ENCODE data around the gene ART5. TPM values are rescaled to one million over a fixed set of nuclear protein-coding genes. Genes with fewer than 3 reads are reported as not detected.
A peak's percentile ranks its signal among the peaks of the same experiment; 100 is the strongest.

Gene ART5
- total RNA-seq, 1 experiment from 2014 or later: 1.1 TPM

GRCh38 chr11:3684819-3685172 lies 43.0 kb upstream of the ART5 start:
- Histone ChIP-seq H3K9me3 (no peaks in the 10 kb centered on the region), H3K36me3 (ENCODE audit: control insufficient read depth, insufficient read depth, low read length) (peaks cover 6% of the 10 kb centered on the region), H3K4me1 (no peaks in the 10 kb centered on the region), H3K4me3 (ENCODE audit: low read depth, low read length) (no peak overlapping the region), H3K27me3 (replicated peaks; ENCODE audit: control insufficient read depth, insufficient read depth, low read length) (no peaks in the 10 kb centered on the region)
- CTCF ChIA-PET: interaction anchor here (1.4 kb wide), 1 partner anchor 124 kb away, joined by 7 read pairs; the partner anchor contains the start of gene PGAP2
- Mint-ChIP-seq H3K27ac (ENCODE audit: unreplicated experiment) (no peak overlapping the region), H3K4me1 (ENCODE audit: low read depth, unreplicated experiment) (no peaks in the 10 kb centered on the region), H3K27me3 (ENCODE audit: insufficient read depth, unreplicated experiment) (no peaks in the 10 kb centered on the region), H3K9me3 (ENCODE audit: unreplicated experiment) (no peaks in the 10 kb centered on the region), H3K4me3 (ENCODE audit: unreplicated experiment) (no peak overlapping the region), H3K36me3 (ENCODE audit: insufficient read depth, unreplicated experiment) (peaks cover 93% of the 10 kb centered on the region)
- intact Hi-C loops (cut with micrococcal nuclease; ENCODE audit: unreplicated experiment): no loop called here
- no TSS peak for BruUV-seq (replicated peaks)
- DNase-seq: no peak
- no peak for TF ChIP-seq CTCF (IDR thresholded peaks at IDR 0.05; ENCODE audit: insufficient read depth in 1 of 2, low read depth in 1 of 2, low read length in 1 of 2, severe bottlenecking in 1 of 2, unreplicated experiment in 1 of 2)
- POLR2A ChIA-PET: no interaction called here

- H3K27ac Mint-ChIP-seq (ENCODE audit: unreplicated experiment): no peak overlapping the region
- peaks cover 5% of the 10 kb centered on the region for H3K36me3 ChIP-seq (ENCODE audit: control insufficient read depth, insufficient read depth, low read length)
- ChIA-PET POLR2A (no interaction called here), CTCF (interaction anchor here (1.0 to 1.4 kb wide), 2 partner anchors 10 to 125 kb away, joined by 4 to 7 read pairs; partner anchors contain the start of gene PGAP2)
- H3K4me1 ChIP-seq: no peaks in the 10 kb centered on the region
- TF ChIP-seq CTCF (IDR thresholded peaks at IDR 0.05; ENCODE audit: insufficient read depth in 1 of 2, low read depth in 1 of 2, low read length in 1 of 2, severe bottlenecking in 1 of 2, unreplicated experiment in 1 of 2): no peak
- H3K9me3 Mint-ChIP-seq (ENCODE audit: unreplicated experiment): no peaks in the 10 kb centered on the region
- no peaks in the 10 kb centered on the region for H3K27me3 Mint-ChIP-seq (ENCODE audit: insufficient read depth, unreplicated experiment)
- H3K36me3 Mint-ChIP-seq (ENCODE audit: insufficient read depth, unreplicated experiment): peaks cover 93% of the 10 kb centered on the region
- BruUV-seq (replicated peaks): TSS peak; percentile 19
- no peak overlapping the region for H3K4me3 ChIP-seq (ENCODE audit: low read depth, low read length)
- no peak overlapping the region for H3K4me3 Mint-ChIP-seq (ENCODE audit: unreplicated experiment)
- no peaks in the 10 kb centered on the region for H3K9me3 ChIP-seq
- no peaks in the 10 kb centered on the region for H3K4me1 Mint-ChIP-seq (ENCODE audit: low read depth, unreplicated experiment)
- DNase-seq: no peak
- H3K27me3 ChIP-seq (replicated peaks; ENCODE audit: control insufficient read depth, insufficient read depth, low read length): no peaks in the 10 kb centered on the region
- intact Hi-C loops (cut with micrococcal nuclease; ENCODE audit: unreplicated experiment): no loop called here
Measured at GRCh38 chr11:3684129-3684818, 42.5 kb upstream of the ART5 start.

- Histone ChIP-seq H3K36me3 (ENCODE audit: control insufficient read depth, insufficient read depth, low read length) (peaks cover 5% of the 10 kb centered on the region), H3K27me3 (replicated peaks; ENCODE audit: control insufficient read depth, insufficient read depth, low read length) (no peaks in the 10 kb centered on the region), H3K4me3 (ENCODE audit: low read depth, low read length) (no peak overlapping the region), H3K9me3 (no peaks in the 10 kb centered on the region), H3K4me1 (no peaks in the 10 kb centered on the region)
- intact Hi-C loops (cut with micrococcal nuclease; ENCODE audit: unreplicated experiment): no loop called here
- Mint-ChIP-seq H3K27ac (ENCODE audit: unreplicated experiment) (no peak overlapping the region), H3K4me1 (ENCODE audit: low read depth, unreplicated experiment) (no peaks in the 10 kb centered on the region), H3K27me3 (ENCODE audit: insufficient read depth, unreplicated experiment) (no peaks in the 10 kb centered on the region), H3K36me3 (ENCODE audit: insufficient read depth, unreplicated experiment) (peaks cover 97% of the 10 kb centered on the region), H3K4me3 (ENCODE audit: unreplicated experiment) (no peak overlapping the region), H3K9me3 (ENCODE audit: unreplicated experiment) (no peaks in the 10 kb centered on the region)
- DNase-seq: no peak
- CTCF ChIA-PET: no interaction called here
- POLR2A ChIA-PET: no interaction called here
- no peak for TF ChIP-seq CTCF (IDR thresholded peaks at IDR 0.05; ENCODE audit: insufficient read depth in 1 of 2, low read depth in 1 of 2, low read length in 1 of 2, severe bottlenecking in 1 of 2, unreplicated experiment in 1 of 2)
- no TSS peak for BruUV-seq (replicated peaks)
Measured at GRCh38 chr11:3683039-3683438, 41.2 kb upstream of the ART5 start.
